Non-pigmented ciliary epithelial cell (primary cell): ENCODE data around the gene TAS2R19.

ENCODE experiments used
- DNase-seq: peaks from one replicate; pipeline ENCODE4 v3.0.0-alpha.2; 2010; ENCODE audit warnings: low read depth

The TAS2R19 gene

GRCh38 chr12:10989107-10989506, 33.3 kb downstream of the TAS2R19 start:
- DNase-seq: no peak

GRCh38 chr12:10986812-10987211, 35.6 kb downstream of the TAS2R19 start, which contains the start of gene TAS2R50:
Gene TAS2R50, minus strand, starts transcription at chr12:10986912. Its CDS starts 52 bp downstream, at chr12:10986860.
- no peak for DNase-seq

DNA sequence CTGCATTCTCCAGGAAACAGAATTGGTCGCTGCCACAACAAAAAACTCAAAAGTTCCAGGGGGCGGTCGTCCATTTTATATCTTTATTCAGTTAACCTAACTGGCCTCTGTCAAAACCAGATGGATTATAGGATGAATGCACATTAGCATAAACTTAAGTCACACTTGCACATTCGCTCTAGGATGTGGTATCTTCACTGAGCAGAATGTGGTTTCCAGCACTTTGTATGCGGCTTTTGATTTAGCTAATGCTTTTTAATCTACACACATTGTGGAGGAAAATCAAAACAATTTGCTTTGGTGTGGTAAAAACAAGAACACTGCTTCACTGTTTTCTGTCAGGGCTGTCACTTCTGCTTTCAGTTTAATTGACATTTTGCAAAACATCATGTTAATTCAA, 40.2 kb downstream of the TAS2R19 start:
- DNase-seq: no peak

DNA sequence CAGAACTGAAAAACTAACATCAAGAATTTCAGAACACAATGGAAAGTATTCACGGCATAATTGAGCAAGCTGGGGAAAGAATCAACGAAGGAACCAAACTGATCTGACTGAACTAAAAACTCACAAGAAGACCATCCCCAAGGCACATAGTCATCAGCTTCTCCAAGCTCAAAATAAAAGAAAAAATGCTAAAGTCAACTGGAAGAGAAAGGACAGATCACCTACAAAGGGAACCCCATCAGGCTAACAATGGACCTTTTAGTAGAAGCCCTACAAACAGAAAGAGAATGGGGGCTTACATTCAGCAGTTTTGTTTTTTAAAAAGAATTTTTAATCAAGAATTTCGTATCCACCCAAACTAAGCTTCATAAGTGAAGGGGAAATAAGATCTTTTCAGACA, 47.5 kb downstream of the TAS2R19 start:
- DNase-seq: no peak
